NOMO-1 treated with dmso at 0.1 percent for 144 hours (cell line): ENCODE data around the gene GTSF1L.
"Not testable (repeated sequence)": the region's sequence is repeated elsewhere in the genome, so short reads cannot be mapped to it uniquely, and the experiment has no call there.

Experiments used
- DNase-seq: peaks from one replicate; lab custom pipeline; 2025; ENCODE audit not compliant: unreplicated experiment; lab: John Stamatoyannopoulos, UW

Gene GTSF1L

GRCh38 chr20:43726811-43727338, at the start of gene GTSF1L:
Gene GTSF1L (minus strand): TSS chr20:43727002. CDS start chr20:43726694, 308 bp downstream.
- DNase-seq: no peak

GRCh38 chr20:43774754-43775153, 48.0 kb upstream of the GTSF1L start:
- no peak for DNase-seq

- DNase-seq: no peak
Observed at GRCh38 chr20:43771503-43772190, 44.8 kb upstream of the GTSF1L start.

- DNase-seq: no peak
Observed at GRCh38 chr20:43770342-43770741, 43.5 kb upstream of the GTSF1L start.

GRCh38 chr20:43767686-43768474, 41.1 kb upstream of the GTSF1L start:
- DNase-seq: no peak

GRCh38 chr20:43766917-43767316, 40.1 kb upstream of the GTSF1L start:
- no peak for DNase-seq

- DNase-seq: no peak
Observed at GRCh38 chr20:43766385-43766784, 39.6 kb upstream of the GTSF1L start.

GRCh38 chr20:43765916-43766315, 39.1 kb upstream of the GTSF1L start:
- no peak for DNase-seq

- no peak for DNase-seq
Observed at GRCh38 chr20:43762911-43763310, 36.1 kb upstream of the GTSF1L start.

- DNase-seq: no peak
Observed at GRCh38 chr20:43761386-43762340, 34.9 kb upstream of the GTSF1L start.

- DNase-seq: not testable (repeated sequence)
Observed at GRCh38 chr20:43757888-43758287, 31.1 kb upstream of the GTSF1L start.

- no peak for DNase-seq
Observed at GRCh38 chr20:43755851-43756250, 29.0 kb upstream of the GTSF1L start.

GRCh38 chr20:43755390-43755789, 28.6 kb upstream of the GTSF1L start:
- no peak for DNase-seq

GRCh38 chr20:43752561-43753301, 25.9 kb upstream of the GTSF1L start:
- DNase-seq: peak; percentile 89

- no peak for DNase-seq
Observed at GRCh38 chr20:43752051-43752360, 25.2 kb upstream of the GTSF1L start.

- peak; percentile 51 for DNase-seq
Observed at GRCh38 chr20:43751167-43752050, 24.6 kb upstream of the GTSF1L start.

GRCh38 chr20:43750774-43751166, 24.0 kb upstream of the GTSF1L start:
- no peak for DNase-seq

GRCh38 chr20:43749734-43750294, 23.0 kb upstream of the GTSF1L start:
- peak; percentile 24 for DNase-seq

GRCh38 chr20:43748274-43748673, 21.5 kb upstream of the GTSF1L start:
- peak; percentile 26 for DNase-seq
